ENCODE measurements around the gene TPGS2. TPM values are rescaled to one million over a fixed set of nuclear protein-coding genes. Genes with fewer than 3 reads are reported as not detected.
"Not testable (repeated sequence)": the region's sequence is repeated elsewhere in the genome, so short reads cannot be mapped to it uniquely, and the experiment has no call there.

The TPGS2 gene
- total RNA-seq, 2 experiments from 2014 or later: 44.8 to 55.1 TPM

- Histone ChIP-seq H4K20me1 (ENCODE audit: insufficient read depth, low read length) (no peaks in the 10 kb centered on the region), H3K4me3 (ENCODE audit: low read depth, low read length, poor library complexity, severe bottlenecking) (no peak overlapping the region), H3K9me3 (ENCODE audit: low read length) (no peaks in the 10 kb centered on the region), H3K79me2 (ENCODE audit: insufficient read depth, low read depth, low read length) (no peaks in the 10 kb centered on the region), H3K4me1 (ENCODE audit: insufficient read depth, low read length, poor library complexity, severe bottlenecking) (peaks cover 8% of the 10 kb centered on the region), H3K4me2 (ENCODE audit: low read length) (no peak overlapping the region), H3K27ac (ENCODE audit: low read depth, low read length, poor library complexity, severe bottlenecking) (no peak overlapping the region), H3K9me2 (ENCODE audit: insufficient read depth, low read length) (no peaks in the 10 kb centered on the region), H2AFZ (ENCODE audit: low read length) (no peak overlapping the region), H3K36me3 (ENCODE audit: insufficient read depth, low read length) (no peaks in the 10 kb centered on the region)
- BruUV-seq (replicated peaks): no TSS peak
- intact Hi-C loops (cut with micrococcal nuclease; ENCODE audit: unreplicated experiment): loop anchor here (5.0 kb wide), 1 partner anchor 38 kb away; no protein-coding TSS in a partner anchor
- peak; percentile 51 for TF ChIP-seq CTCF (conservative IDR thresholded peaks at IDR 0.05; ENCODE audit: low read length)
- no peak for TF ChIP-seq EZH2phosphoT487 (IDR thresholded peaks at IDR 0.05; ENCODE audit: borderline replicate concordance, low read depth, low read length)
- DNase-seq (ENCODE audit: low spot score): no peak
- POLR2A ChIA-PET: no interaction called here
- CTCF ChIA-PET (ENCODE audit: unreplicated experiment): no interaction called here
Measured at GRCh38 chr18:36769611-36770314, 59.0 kb downstream of the TPGS2 start.

GRCh38 chr18:36769172-36769571 is 59.6 kb downstream of the TPGS2 start:
- Histone ChIP-seq H3K79me2 (ENCODE audit: insufficient read depth, low read depth, low read length) (no peaks in the 10 kb centered on the region), H3K9me2 (ENCODE audit: insufficient read depth, low read length) (no peaks in the 10 kb centered on the region), H3K4me1 (ENCODE audit: insufficient read depth, low read length, poor library complexity, severe bottlenecking) (peaks cover 8% of the 10 kb centered on the region), H3K27ac (ENCODE audit: low read depth, low read length, poor library complexity, severe bottlenecking) (no peak overlapping the region), H3K4me2 (ENCODE audit: low read length) (no peak overlapping the region), H3K9me3 (ENCODE audit: low read length) (no peaks in the 10 kb centered on the region), H2AFZ (ENCODE audit: low read length) (no peak overlapping the region), H4K20me1 (ENCODE audit: insufficient read depth, low read length) (no peaks in the 10 kb centered on the region), H3K36me3 (ENCODE audit: insufficient read depth, low read length) (no peaks in the 10 kb centered on the region), H3K4me3 (ENCODE audit: low read depth, low read length, poor library complexity, severe bottlenecking) (no peak overlapping the region)
- BruUV-seq (replicated peaks): no TSS peak
- ChIA-PET POLR2A (no interaction called here), CTCF (ENCODE audit: unreplicated experiment) (no interaction called here)
- TF ChIP-seq EZH2phosphoT487 (IDR thresholded peaks at IDR 0.05; ENCODE audit: borderline replicate concordance, low read depth, low read length) (no peak), CTCF (conservative IDR thresholded peaks at IDR 0.05; ENCODE audit: low read length) (no peak)
- DNase-seq (ENCODE audit: low spot score): no peak
- intact Hi-C loops (cut with micrococcal nuclease; ENCODE audit: unreplicated experiment): no loop called here

GRCh38 chr18:36766836-36767235 is 62.0 kb downstream of the TPGS2 start:
- Histone ChIP-seq H2AFZ (ENCODE audit: low read length) (no peak overlapping the region), H4K20me1 (ENCODE audit: insufficient read depth, low read length) (no peaks in the 10 kb centered on the region), H3K4me3 (ENCODE audit: low read depth, low read length, poor library complexity, severe bottlenecking) (no peak overlapping the region), H3K27ac (ENCODE audit: low read depth, low read length, poor library complexity, severe bottlenecking) (no peak overlapping the region), H3K9me3 (ENCODE audit: low read length) (no peaks in the 10 kb centered on the region), H3K9me2 (ENCODE audit: insufficient read depth, low read length) (no peaks in the 10 kb centered on the region), H3K36me3 (ENCODE audit: insufficient read depth, low read length) (no peaks in the 10 kb centered on the region), H3K79me2 (ENCODE audit: insufficient read depth, low read depth, low read length) (no peaks in the 10 kb centered on the region), H3K4me2 (ENCODE audit: low read length) (no peak overlapping the region), H3K4me1 (ENCODE audit: insufficient read depth, low read length, poor library complexity, severe bottlenecking) (peaks cover 8% of the 10 kb centered on the region)
- ChIA-PET POLR2A (no interaction called here), CTCF (ENCODE audit: unreplicated experiment) (no interaction called here)
- intact Hi-C loops (cut with micrococcal nuclease; ENCODE audit: unreplicated experiment): no loop called here
- TF ChIP-seq EZH2phosphoT487 (IDR thresholded peaks at IDR 0.05; ENCODE audit: borderline replicate concordance, low read depth, low read length) (no peak), CTCF (conservative IDR thresholded peaks at IDR 0.05; ENCODE audit: low read length) (no peak)
- no peak for DNase-seq (ENCODE audit: low spot score)
- BruUV-seq (replicated peaks): no TSS peak

GRCh38 chr18:36762965-36763364 is 65.8 kb downstream of the TPGS2 start:
- H3K4me2 ChIP-seq (ENCODE audit: low read length); POLR2A ChIA-PET; H2AFZ ChIP-seq (ENCODE audit: low read length); H4K20me1 ChIP-seq (ENCODE audit: insufficient read depth, low read length); H3K36me3 ChIP-seq (ENCODE audit: insufficient read depth, low read length); H3K9me3 ChIP-seq (ENCODE audit: low read length); H3K4me3 ChIP-seq (ENCODE audit: low read depth, low read length, poor library complexity, severe bottlenecking); DNase-seq (ENCODE audit: low spot score); H3K9me2 ChIP-seq (ENCODE audit: insufficient read depth, low read length); H3K4me1 ChIP-seq (ENCODE audit: insufficient read depth, low read length, poor library complexity, severe bottlenecking); CTCF ChIA-PET (ENCODE audit: unreplicated experiment); H3K27ac ChIP-seq (ENCODE audit: low read depth, low read length, poor library complexity, severe bottlenecking); BruUV-seq (replicated peaks); H3K79me2 ChIP-seq (ENCODE audit: insufficient read depth, low read depth, low read length); intact Hi-C loops (cut with micrococcal nuclease; ENCODE audit: unreplicated experiment): not testable (repeated sequence)

Data from OCI-LY7 (cell line).